ENCODE measurements around the gene CCNA2. TPM values are rescaled to one million over a fixed set of nuclear protein-coding genes. Genes with fewer than 3 reads are reported as not detected.

CCNA2 gene
- total RNA-seq, 2 experiments from 2014 or later = 133 to 138 TPM

GRCh38 chr4:121800961-121801714 is 22.5 kb downstream of the CCNA2 start, which contains the start of gene EXOSC9:
EXOSC9 (plus strand) TSS chr4:121801323; CDS start chr4:121801425, 102 bp downstream.
- peaks cover 24% of the 10 kb centered on the region for H3K36me3 Mint-ChIP-seq (ENCODE audit: low read depth)
- no peaks in the 10 kb centered on the region for H3K9me3 Mint-ChIP-seq
- H3K27me3 Mint-ChIP-seq (ENCODE audit: low read depth) = no peaks in the 10 kb centered on the region
- peak within 1 kb of the TSS; percentile 89 for H3K4me3 Mint-ChIP-seq
- intact Hi-C loops (cut with micrococcal nuclease) = loop anchor here (1.0 to 10.0 kb wide), 7 partner anchors 22 to 1596 kb away; partner anchors contain the start of genes ANXA5, BBS7, BLTP1 and CCNA2
- H3K4me1 Mint-ChIP-seq (ENCODE audit: low read depth) = peaks cover 46% of the 10 kb centered on the region
- H3K27ac Mint-ChIP-seq = peak within 1 kb of the TSS; percentile 98
- DNase-seq = peak; percentile 95
- CTCF ChIA-PET = interaction anchor here (0.6 to 0.7 kb wide), 2 partner anchors 15 to 16 kb away, joined by 3 read pairs; no protein-coding TSS in a partner anchor

- Mint-ChIP-seq H3K4me1 (ENCODE audit: low read depth) (peaks cover 50% of the 10 kb centered on the region), H3K4me3 (peak overlapping the region; percentile 89), H3K9me3 (no peaks in the 10 kb centered on the region), H3K27ac (peak overlapping the region; percentile 98), H3K27me3 (ENCODE audit: low read depth) (no peaks in the 10 kb centered on the region), H3K36me3 (ENCODE audit: low read depth) (peaks cover 22% of the 10 kb centered on the region)
- intact Hi-C loops (cut with micrococcal nuclease) = loop anchor here (1.0 to 10.0 kb wide), 4 partner anchors 352 to 1597 kb away; partner anchors contain the start of genes BLTP1 and SPRY1
- CTCF ChIA-PET = interaction anchor here (0.7 to 1.0 kb wide), 2 partner anchors 10 to 608 kb away, joined by 3 to 5 read pairs; no protein-coding TSS in a partner anchor
- DNase-seq = no peak
These were observed 23.1 kb downstream of the CCNA2 start for GRCh38 chr4:121800638-121800960.

- H3K4me1 Mint-ChIP-seq (ENCODE audit: low read depth) = peaks cover 50% of the 10 kb centered on the region
- peak overlapping the region; percentile 98 for H3K27ac Mint-ChIP-seq
- H3K9me3 Mint-ChIP-seq = no peaks in the 10 kb centered on the region
- CTCF ChIA-PET = interaction anchor here (0.7 to 1.0 kb wide), 2 partner anchors 9 to 607 kb away, joined by 3 to 5 read pairs; no protein-coding TSS in a partner anchor
- DNase-seq = no peak
- no peaks in the 10 kb centered on the region for H3K27me3 Mint-ChIP-seq (ENCODE audit: low read depth)
- peak overlapping the region; percentile 89 for H3K4me3 Mint-ChIP-seq
- H3K36me3 Mint-ChIP-seq (ENCODE audit: low read depth) = peaks cover 17% of the 10 kb centered on the region
- intact Hi-C loops (cut with micrococcal nuclease) = loop anchor here (1.0 to 10.0 kb wide), 4 partner anchors 353 to 1597 kb away; partner anchors contain the start of genes BLTP1 and SPRY1
These were observed 23.7 kb downstream of the CCNA2 start for GRCh38 chr4:121799867-121800501.

- CTCF ChIA-PET = no interaction called here
- no peaks in the 10 kb centered on the region for H3K27me3 Mint-ChIP-seq (ENCODE audit: low read depth)
These were observed 24.4 kb downstream of the CCNA2 start for GRCh38 chr4:121799208-121799823.

GRCh38 chr4:121796283-121796682 is 27.4 kb downstream of the CCNA2 start:
- CTCF ChIA-PET = interaction anchor here (0.6 kb wide), 1 partner anchor 518 kb away, joined by 3 read pairs; no protein-coding TSS in a partner anchor
- no peak overlapping the region for H3K4me3 Mint-ChIP-seq
- no peaks in the 10 kb centered on the region for H3K9me3 Mint-ChIP-seq
- no peak overlapping the region for H3K27ac Mint-ChIP-seq
- H3K36me3 Mint-ChIP-seq (ENCODE audit: low read depth) = no peaks in the 10 kb centered on the region
- DNase-seq = no peak
- H3K4me1 Mint-ChIP-seq (ENCODE audit: low read depth) = peaks cover 30% of the 10 kb centered on the region
- intact Hi-C loops (cut with micrococcal nuclease) = no loop called here
- H3K27me3 Mint-ChIP-seq (ENCODE audit: low read depth) = no peaks in the 10 kb centered on the region

More at GRCh38 chr4:121799208-121799823, 24.4 kb downstream of the CCNA2 start:
- Mint-ChIP-seq H3K9me3 (no peaks in the 10 kb centered on the region), H3K27ac (peak overlapping the region; percentile 98), H3K36me3 (ENCODE audit: low read depth) (peaks cover 13% of the 10 kb centered on the region), H3K4me3 (peak overlapping the region; percentile 89), H3K4me1 (ENCODE audit: low read depth) (peaks cover 44% of the 10 kb centered on the region)
- intact Hi-C loops (cut with micrococcal nuclease) = no loop called here
- DNase-seq = no peak

- H3K36me3 Mint-ChIP-seq (ENCODE audit: low read depth) = no peaks in the 10 kb centered on the region
- no peak overlapping the region for H3K4me3 Mint-ChIP-seq
- no peaks in the 10 kb centered on the region for H3K9me3 Mint-ChIP-seq
- peaks cover 17% of the 10 kb centered on the region for H3K4me1 Mint-ChIP-seq (ENCODE audit: low read depth)
- H3K27me3 Mint-ChIP-seq (ENCODE audit: low read depth) = no peaks in the 10 kb centered on the region
- no peak overlapping the region for H3K27ac Mint-ChIP-seq
- no peak for DNase-seq
- CTCF ChIA-PET = no interaction called here
- intact Hi-C loops (cut with micrococcal nuclease) = no loop called here
These were observed 29.0 kb downstream of the CCNA2 start for GRCh38 chr4:121794505-121795188.

- H3K27ac Mint-ChIP-seq = no peak overlapping the region
These were observed 30.7 kb downstream of the CCNA2 start for GRCh38 chr4:121792966-121793365.

GRCh38 chr4:121791481-121791880 is 32.2 kb downstream of the CCNA2 start:
- H3K36me3 Mint-ChIP-seq (ENCODE audit: low read depth) = no peaks in the 10 kb centered on the region
- no peak for DNase-seq
- H3K9me3 Mint-ChIP-seq = no peaks in the 10 kb centered on the region
- intact Hi-C loops (cut with micrococcal nuclease) = no loop called here
- H3K4me1 Mint-ChIP-seq (ENCODE audit: low read depth) = peaks cover 11% of the 10 kb centered on the region
- no peak overlapping the region for H3K4me3 Mint-ChIP-seq
- CTCF ChIA-PET = no interaction called here
- H3K27ac Mint-ChIP-seq = no peak overlapping the region
- H3K27me3 Mint-ChIP-seq (ENCODE audit: low read depth) = peaks cover 12% of the 10 kb centered on the region

More at GRCh38 chr4:121792966-121793365, 30.7 kb downstream of the CCNA2 start:
- CTCF ChIA-PET = no interaction called here
- intact Hi-C loops (cut with micrococcal nuclease) = no loop called here
- Mint-ChIP-seq H3K4me1 (ENCODE audit: low read depth) (peaks cover 11% of the 10 kb centered on the region), H3K4me3 (no peak overlapping the region), H3K27me3 (ENCODE audit: low read depth) (peaks cover 4% of the 10 kb centered on the region), H3K36me3 (ENCODE audit: low read depth) (no peaks in the 10 kb centered on the region), H3K9me3 (no peaks in the 10 kb centered on the region)
- DNase-seq = no peak

GRCh38 chr4:121790976-121791375 is 32.7 kb downstream of the CCNA2 start:
- DNase-seq = no peak
- Mint-ChIP-seq H3K27ac (no peak overlapping the region), H3K4me1 (ENCODE audit: low read depth) (peaks cover 10% of the 10 kb centered on the region), H3K9me3 (no peaks in the 10 kb centered on the region), H3K4me3 (no peak overlapping the region), H3K27me3 (ENCODE audit: low read depth) (peaks cover 12% of the 10 kb centered on the region), H3K36me3 (ENCODE audit: low read depth) (no peaks in the 10 kb centered on the region)
- intact Hi-C loops (cut with micrococcal nuclease) = no loop called here
- CTCF ChIA-PET = interaction anchor here (0.8 kb wide), 1 partner anchor 9 kb away, joined by 3 read pairs; no protein-coding TSS in a partner anchor

- CTCF ChIA-PET = interaction anchor here (0.8 kb wide), 1 partner anchor 10 kb away, joined by 3 read pairs; no protein-coding TSS in a partner anchor
- no peak for DNase-seq
- no peak overlapping the region for H3K4me3 Mint-ChIP-seq
- intact Hi-C loops (cut with micrococcal nuclease) = no loop called here
- no peaks in the 10 kb centered on the region for H3K9me3 Mint-ChIP-seq
- no peak overlapping the region for H3K27ac Mint-ChIP-seq
- no peaks in the 10 kb centered on the region for H3K36me3 Mint-ChIP-seq (ENCODE audit: low read depth)
- peaks cover 5% of the 10 kb centered on the region for H3K4me1 Mint-ChIP-seq (ENCODE audit: low read depth)
- H3K27me3 Mint-ChIP-seq (ENCODE audit: low read depth) = peaks cover 12% of the 10 kb centered on the region
These were observed 33.5 kb downstream of the CCNA2 start for GRCh38 chr4:121789960-121790829.

- Mint-ChIP-seq H3K9me3 (no peaks in the 10 kb centered on the region), H3K27ac (no peak overlapping the region), H3K4me1 (ENCODE audit: low read depth) (peaks cover 5% of the 10 kb centered on the region), H3K4me3 (no peak overlapping the region), H3K27me3 (ENCODE audit: low read depth) (peaks cover 18% of the 10 kb centered on the region), H3K36me3 (ENCODE audit: low read depth) (no peaks in the 10 kb centered on the region)
- no peak for DNase-seq
- CTCF ChIA-PET = interaction anchor here (0.7 kb wide), 1 partner anchor 31 kb away, joined by 4 read pairs; no protein-coding TSS in a partner anchor
- intact Hi-C loops (cut with micrococcal nuclease) = no loop called here
These were observed 34.2 kb downstream of the CCNA2 start for GRCh38 chr4:121789455-121789854.
